ENCODE data around the gene FNDC3B. TPM values are rescaled to one million over a fixed set of nuclear protein-coding genes. Genes with fewer than 3 reads are reported as not detected.

Gene FNDC3B
- total RNA-seq, 1 donor from 2014 or later = 204 TPM

GRCh38 chr3:172056416-172056815, 17.0 kb downstream of the FNDC3B start:
- H3K36me3 Mint-ChIP-seq (ENCODE audit: low read depth, unreplicated experiment) = peaks cover 15% of the 10 kb centered on the region
- no peak for DNase-seq (ENCODE audit: low spot score)
- no peak for TF ChIP-seq CTCF (IDR thresholded peaks at IDR 0.05; ENCODE audit: unreplicated experiment)
- no peaks in the 10 kb centered on the region for H3K9me3 Mint-ChIP-seq (ENCODE audit: unreplicated experiment)
- no peak overlapping the region for H3K27ac Mint-ChIP-seq (ENCODE audit: unreplicated experiment)
- H3K27me3 Mint-ChIP-seq (ENCODE audit: unreplicated experiment) = no peaks in the 10 kb centered on the region
- H3K4me3 Mint-ChIP-seq (ENCODE audit: unreplicated experiment) = no peak overlapping the region
- peaks cover 47% of the 10 kb centered on the region for H3K4me1 Mint-ChIP-seq (ENCODE audit: unreplicated experiment)

DNA sequence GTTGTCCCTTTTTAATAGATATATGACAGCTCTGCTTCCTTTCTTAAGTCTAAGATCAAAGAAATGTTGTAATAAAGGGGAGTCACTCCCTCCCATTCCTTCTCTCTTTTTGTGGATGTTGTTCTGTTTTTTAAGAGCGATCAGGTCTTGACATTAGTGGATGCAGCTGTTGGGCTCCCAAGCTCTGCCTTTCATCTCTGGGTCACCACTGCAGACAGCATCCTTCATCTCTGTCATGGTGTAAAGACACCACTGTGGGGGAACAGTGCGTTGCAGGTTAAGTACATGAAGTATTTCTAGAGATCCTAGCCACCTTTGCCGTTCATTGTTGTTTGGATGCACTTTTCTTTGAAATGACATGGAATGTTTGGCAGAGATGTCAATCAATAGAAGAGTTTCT, 17.7 kb downstream of the FNDC3B start:
- no peaks in the 10 kb centered on the region for H3K9me3 Mint-ChIP-seq (ENCODE audit: unreplicated experiment)
- peaks cover 15% of the 10 kb centered on the region for H3K36me3 Mint-ChIP-seq (ENCODE audit: low read depth, unreplicated experiment)
- H3K4me1 Mint-ChIP-seq (ENCODE audit: unreplicated experiment) = peaks cover 48% of the 10 kb centered on the region
- H3K27ac Mint-ChIP-seq (ENCODE audit: unreplicated experiment) = no peak overlapping the region
- H3K4me3 Mint-ChIP-seq (ENCODE audit: unreplicated experiment) = no peak overlapping the region
- no peak for DNase-seq (ENCODE audit: low spot score)
- TF ChIP-seq CTCF (IDR thresholded peaks at IDR 0.05; ENCODE audit: unreplicated experiment) = no peak
- no peaks in the 10 kb centered on the region for H3K27me3 Mint-ChIP-seq (ENCODE audit: unreplicated experiment)

- Mint-ChIP-seq H3K4me3 (ENCODE audit: unreplicated experiment) (no peak overlapping the region), H3K27ac (ENCODE audit: unreplicated experiment) (no peak overlapping the region), H3K36me3 (ENCODE audit: low read depth, unreplicated experiment) (peaks cover 14% of the 10 kb centered on the region), H3K9me3 (ENCODE audit: unreplicated experiment) (no peaks in the 10 kb centered on the region), H3K27me3 (ENCODE audit: unreplicated experiment) (no peaks in the 10 kb centered on the region), H3K4me1 (ENCODE audit: unreplicated experiment) (peaks cover 50% of the 10 kb centered on the region)
- TF ChIP-seq CTCF (IDR thresholded peaks at IDR 0.05; ENCODE audit: unreplicated experiment) = no peak
- no peak for DNase-seq (ENCODE audit: low spot score)
Observed at GRCh38 chr3:172057624-172058327, 18.4 kb downstream of the FNDC3B start.

DNA sequence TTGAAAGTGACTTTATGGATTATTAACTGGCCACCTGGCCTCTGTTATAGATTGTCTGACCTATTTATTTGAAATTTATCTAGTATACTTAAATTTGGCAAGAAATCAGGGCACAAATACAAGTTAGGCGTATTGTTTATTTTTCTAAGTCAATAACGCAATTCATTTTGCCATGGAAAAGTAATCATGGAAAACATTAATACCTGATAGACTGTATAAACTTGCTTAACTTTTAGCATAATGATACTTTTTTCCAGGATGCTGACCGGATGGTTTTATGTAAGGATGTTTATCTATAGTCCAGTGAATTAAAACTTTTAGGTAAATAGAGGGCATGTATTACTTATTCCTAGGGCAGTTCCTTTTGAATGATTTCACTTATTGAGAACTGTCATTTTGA, 20.2 kb downstream of the FNDC3B start:
- H3K9me3 Mint-ChIP-seq (ENCODE audit: unreplicated experiment) = no peaks in the 10 kb centered on the region
- H3K4me3 Mint-ChIP-seq (ENCODE audit: unreplicated experiment) = no peak overlapping the region
- no peak for TF ChIP-seq CTCF (IDR thresholded peaks at IDR 0.05; ENCODE audit: unreplicated experiment)
- peaks cover 29% of the 10 kb centered on the region for H3K36me3 Mint-ChIP-seq (ENCODE audit: low read depth, unreplicated experiment)
- H3K27ac Mint-ChIP-seq (ENCODE audit: unreplicated experiment) = no peak overlapping the region
- H3K4me1 Mint-ChIP-seq (ENCODE audit: unreplicated experiment) = peaks cover 53% of the 10 kb centered on the region
- DNase-seq (ENCODE audit: low spot score) = no peak
- no peaks in the 10 kb centered on the region for H3K27me3 Mint-ChIP-seq (ENCODE audit: unreplicated experiment)

- Mint-ChIP-seq H3K9me3 (ENCODE audit: unreplicated experiment) (no peaks in the 10 kb centered on the region), H3K36me3 (ENCODE audit: low read depth, unreplicated experiment) (peaks cover 33% of the 10 kb centered on the region), H3K27me3 (ENCODE audit: unreplicated experiment) (no peaks in the 10 kb centered on the region), H3K27ac (ENCODE audit: unreplicated experiment) (no peak overlapping the region), H3K4me1 (ENCODE audit: unreplicated experiment) (peaks cover 52% of the 10 kb centered on the region), H3K4me3 (ENCODE audit: unreplicated experiment) (no peak overlapping the region)
- no peak for DNase-seq (ENCODE audit: low spot score)
- TF ChIP-seq CTCF (IDR thresholded peaks at IDR 0.05; ENCODE audit: unreplicated experiment) = no peak
Observed at GRCh38 chr3:172060234-172060633, 20.9 kb downstream of the FNDC3B start.

All from endothelial cell (in vitro differentiated cells).